Frontal cortex (tissue), 4 donors: ENCODE data around the gene NAXE. TPM values are rescaled to one million over a fixed set of nuclear protein-coding genes. Genes with fewer than 3 reads are reported as not detected.
"Not testable (repeated sequence)": the region's sequence is repeated elsewhere in the genome, so short reads cannot be mapped to it uniquely, and the experiment has no call there.

ENCODE experiments used
- DNase-seq, 2 donors: peaks; one replicate each; pipeline ENCODE4 v3.0.0; 2012; ENCODE audit warnings: low spot score in 2 of 2
- FAIRE-seq: peaks from 2 replicates; lab custom pipeline; 2012; peaks lifted over from hg19 to GRCh38; lab: Jason Lieb, UNC
- total RNA-seq: library from RNA; depleted of rRNA; stranded (reverse); fragments of >200 nt; gene quantifications from one replicate; pipeline ENCODE4 v1.2.3, GENCODE V29; 2014
- donor health status: control.
- donor health status: control.
- donor health status: control.

The NAXE gene
- total RNA-seq, 1 donor from 2014 or later: 34.6 TPM

- DNase-seq: no peak
Measured at GRCh38 chr1:156591181-156591431, 470 bp upstream of the NAXE start.

GRCh38 chr1:156592158-156592909, 758 bp downstream of the NAXE start:
- FAIRE-seq: no peak
- DNase-seq: no peak

More at GRCh38 chr1:156591181-156591431, 470 bp upstream of the NAXE start:
- FAIRE-seq: no peak

- DNase-seq (no peak), FAIRE-seq (no peak)
Measured at GRCh38 chr1:156592910-156593660, 1.5 kb downstream of the NAXE start.

GRCh38 chr1:156593661-156593989, 2.0 kb downstream of the NAXE start:
- FAIRE-seq: no peak
- DNase-seq: no peak

GRCh38 chr1:156594190-156594589, 2.6 kb downstream of the NAXE start:
- no peak for DNase-seq

GRCh38 chr1:156595016-156595415, 3.4 kb downstream of the NAXE start:
- FAIRE-seq (no peak), DNase-seq (no peak)

More at GRCh38 chr1:156594190-156594589, 2.6 kb downstream of the NAXE start:
- FAIRE-seq: no peak

GRCh38 chr1:156596426-156596825, 4.8 kb downstream of the NAXE start:
- FAIRE-seq: no peak

GRCh38 chr1:156598125-156598524, 6.5 kb downstream of the NAXE start:
- DNase-seq (no peak), FAIRE-seq (no peak)

More at GRCh38 chr1:156596426-156596825, 4.8 kb downstream of the NAXE start:
- no peak for DNase-seq

- FAIRE-seq: no peak
- DNase-seq: no peak
Measured at GRCh38 chr1:156598731-156599432, 7.3 kb downstream of the NAXE start.

- FAIRE-seq: no peak
Measured at GRCh38 chr1:156599811-156600210, 8.2 kb downstream of the NAXE start.

GRCh38 chr1:156600733-156601121, 9.2 kb downstream of the NAXE start:
- no peak for DNase-seq
- FAIRE-seq: no peak

More at GRCh38 chr1:156599811-156600210, 8.2 kb downstream of the NAXE start:
- DNase-seq: no peak

GRCh38 chr1:156601122-156601830, 9.7 kb downstream of the NAXE start, which contains the start of gene GPATCH4:
TSS of gene GPATCH4 (minus strand) at chr1:156601479.
- DNase-seq (peak; percentile 46 to 67), FAIRE-seq (no peak)

- DNase-seq (no peak), FAIRE-seq (no peak)
Measured at GRCh38 chr1:156601892-156602291, 10.3 kb downstream of the NAXE start.

- FAIRE-seq (no peak), DNase-seq (no peak)
Measured at GRCh38 chr1:156602557-156602993, 11.0 kb downstream of the NAXE start.

- not testable (repeated sequence) for DNase-seq, FAIRE-seq
Measured at GRCh38 chr1:156607344-156607743, 15.8 kb downstream of the NAXE start.

- peak; percentile 24 for FAIRE-seq
Measured at GRCh38 chr1:156608036-156608674, 16.6 kb downstream of the NAXE start.

GRCh38 chr1:156608981-156609380, 17.4 kb downstream of the NAXE start:
- FAIRE-seq (no peak), DNase-seq (no peak)

More at GRCh38 chr1:156608036-156608674, 16.6 kb downstream of the NAXE start:
- DNase-seq: peak in 1 of 2 donors; percentile 63

- FAIRE-seq: not testable (repeated sequence)
Measured at GRCh38 chr1:156610072-156610471, 18.5 kb downstream of the NAXE start.

GRCh38 chr1:156612666-156613065, 21.1 kb downstream of the NAXE start:
- no peak for FAIRE-seq
- no peak for DNase-seq

More at GRCh38 chr1:156610072-156610471, 18.5 kb downstream of the NAXE start:
- not testable (repeated sequence) for DNase-seq
